GM19023 (cell line): ENCODE results near the gene PANX1.

Source experiments
- ATAC-seq: cut with Tn5 transposase; IDR thresholded peaks from one replicate; pipeline ENCODE4 v1.9.1; 2021; ENCODE audit warnings: mild to moderate bottlenecking, moderate library complexity; ENCODE audit not compliant: unreplicated experiment

Gene PANX1

DNA sequence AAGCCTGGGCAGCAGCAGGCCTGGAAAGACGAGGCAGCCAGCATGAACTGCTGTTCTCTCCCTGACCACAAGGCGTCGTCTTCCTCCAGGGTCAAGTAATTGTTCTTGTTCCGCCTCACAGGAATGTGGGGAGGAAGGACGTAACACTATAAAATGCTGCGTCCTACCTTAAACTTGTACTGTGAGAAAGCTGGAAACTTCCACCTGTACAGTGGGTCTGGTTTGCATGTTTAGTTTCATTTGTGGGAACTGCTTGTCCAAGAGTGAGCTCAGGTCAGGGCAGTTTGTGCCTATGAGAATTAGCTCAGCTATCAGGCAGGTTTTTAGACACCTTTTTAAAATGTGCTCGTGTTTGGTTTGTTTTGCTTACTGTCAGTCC is 55.2 kb downstream of the PANX1 start:
- peak; percentile 73 for ATAC-seq

DNA sequence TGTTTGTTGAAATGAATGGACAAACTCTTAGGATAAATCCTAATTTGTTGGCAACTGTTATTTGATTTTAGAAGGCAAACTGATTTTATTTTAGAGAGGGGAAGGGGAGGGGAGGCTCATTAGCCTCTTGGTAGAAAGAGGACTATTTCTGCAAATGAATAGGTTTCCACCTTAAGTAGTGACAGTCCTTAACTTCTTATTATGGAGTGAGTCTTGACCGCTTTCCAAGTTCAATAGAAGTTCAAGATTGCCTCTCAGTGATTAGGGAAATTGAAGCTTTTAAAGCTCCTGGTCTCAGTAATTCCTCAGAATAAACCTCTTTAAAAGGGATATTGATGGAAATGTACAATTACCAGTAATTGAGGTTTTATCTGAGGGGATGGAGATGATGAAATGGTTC is 55.7 kb downstream of the PANX1 start:
- ATAC-seq: no peak

DNA sequence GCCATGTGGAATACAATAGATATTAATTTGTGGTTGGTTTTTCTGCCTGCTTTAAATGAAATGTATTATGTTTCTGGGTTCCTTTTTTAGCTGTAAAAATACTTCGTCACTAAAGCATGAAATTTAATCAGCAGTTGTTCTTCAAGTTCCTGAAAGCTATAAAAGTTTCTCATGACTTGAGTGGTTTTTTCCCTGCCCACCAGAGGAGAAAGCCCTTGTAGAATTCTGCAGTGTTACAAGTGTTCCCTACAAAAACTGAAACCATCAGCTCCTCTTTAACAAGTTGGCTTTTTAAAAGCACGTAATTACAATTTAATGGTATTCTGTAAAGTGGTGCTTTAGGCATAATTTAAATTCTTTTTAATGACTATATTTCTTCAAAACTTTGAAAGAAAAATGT is 56.2 kb downstream of the PANX1 start:
- ATAC-seq: no peak

DNA sequence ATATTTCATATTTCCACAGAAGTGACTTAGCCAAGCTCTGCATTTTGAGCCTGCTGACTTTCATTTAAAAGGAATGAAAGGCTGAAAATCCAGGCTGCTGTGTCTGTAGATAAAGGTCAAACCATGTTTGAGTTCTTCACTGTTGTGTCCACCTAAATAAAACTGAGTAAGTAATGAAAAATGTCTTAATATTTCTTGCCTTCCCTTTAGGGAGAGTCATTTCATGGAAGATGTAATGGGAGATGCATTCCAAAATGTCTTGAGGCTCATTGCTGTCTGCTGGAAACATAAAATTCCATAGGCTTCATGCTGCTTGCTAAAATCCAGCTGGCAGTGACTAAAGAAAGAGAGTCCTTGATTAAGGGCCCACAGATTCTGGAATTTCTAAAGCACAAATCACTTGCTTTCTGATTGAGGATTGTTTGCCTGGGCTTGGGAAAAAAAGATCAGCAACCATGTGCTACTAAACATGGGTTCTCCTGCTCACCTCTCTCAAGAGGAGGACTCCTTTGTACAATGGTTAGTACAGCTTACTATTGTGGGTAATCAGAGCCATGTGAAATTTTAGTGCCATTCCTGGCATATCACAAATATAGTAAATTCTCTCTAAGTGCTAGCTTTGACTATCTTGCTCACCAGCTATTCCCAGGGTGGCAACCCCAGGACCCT is 56.9 kb downstream of the PANX1 start:
- ATAC-seq: no peak

DNA sequence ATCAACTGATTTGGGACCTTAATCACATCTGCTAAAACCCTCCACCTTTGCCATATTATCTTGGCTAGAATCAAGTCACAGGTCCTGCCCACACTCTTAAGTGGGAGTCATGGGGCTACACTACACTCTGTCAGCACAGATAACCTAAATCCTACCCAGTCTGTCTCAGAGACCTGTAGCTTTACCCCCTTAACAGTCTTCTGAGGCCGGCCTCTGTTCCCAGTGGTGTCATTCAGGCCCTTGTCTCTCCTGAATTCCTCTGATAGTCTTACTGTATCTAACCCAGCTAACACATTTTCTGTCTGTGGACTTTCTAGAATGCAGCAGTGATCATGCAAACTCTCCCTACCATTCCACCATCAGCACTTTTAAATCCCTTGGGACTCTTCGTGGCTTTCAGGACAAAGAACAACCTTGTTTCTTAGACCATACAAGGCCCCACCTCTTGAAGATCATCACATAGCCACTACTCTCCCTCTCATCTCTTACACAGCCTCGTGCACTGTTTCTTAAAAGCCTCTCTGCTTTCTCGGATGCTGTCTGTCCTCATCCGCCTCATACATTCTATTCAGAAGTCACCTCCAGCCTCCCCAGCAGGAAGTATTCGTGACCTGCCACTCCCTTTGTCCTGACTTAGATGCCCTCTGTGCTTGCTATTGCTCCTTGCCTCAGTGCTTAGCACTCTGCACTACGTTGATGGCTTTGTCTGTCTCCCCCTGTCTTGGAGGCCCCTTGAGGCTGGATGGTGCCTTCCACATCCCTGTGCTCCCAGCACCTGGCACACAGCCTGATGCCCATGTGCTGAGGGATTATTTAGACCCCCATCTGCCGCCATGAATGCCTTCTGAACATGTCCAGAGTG is 57.9 kb downstream of the PANX1 start:
- ATAC-seq: no peak

DNA sequence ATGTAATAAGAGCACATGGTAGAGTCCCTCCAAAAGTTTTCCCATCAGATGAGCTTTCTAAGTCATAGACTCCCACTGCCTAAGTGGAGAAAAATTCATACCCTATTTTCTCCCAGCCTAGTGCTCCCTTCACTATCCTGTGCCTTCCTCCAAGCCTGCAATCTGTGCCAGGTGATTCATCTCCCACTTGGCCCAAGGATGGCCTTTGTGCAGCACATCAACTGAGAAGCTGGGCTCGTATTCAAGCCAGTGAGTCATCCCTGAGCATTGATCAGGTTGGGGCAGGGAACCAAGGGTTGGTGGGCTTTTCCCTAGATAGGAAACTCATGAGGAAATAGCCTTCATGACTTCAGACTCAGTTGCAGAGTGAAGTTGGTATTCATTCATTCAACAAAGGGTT is 64.6 kb downstream of the PANX1 start:
- ATAC-seq: no peak

DNA sequence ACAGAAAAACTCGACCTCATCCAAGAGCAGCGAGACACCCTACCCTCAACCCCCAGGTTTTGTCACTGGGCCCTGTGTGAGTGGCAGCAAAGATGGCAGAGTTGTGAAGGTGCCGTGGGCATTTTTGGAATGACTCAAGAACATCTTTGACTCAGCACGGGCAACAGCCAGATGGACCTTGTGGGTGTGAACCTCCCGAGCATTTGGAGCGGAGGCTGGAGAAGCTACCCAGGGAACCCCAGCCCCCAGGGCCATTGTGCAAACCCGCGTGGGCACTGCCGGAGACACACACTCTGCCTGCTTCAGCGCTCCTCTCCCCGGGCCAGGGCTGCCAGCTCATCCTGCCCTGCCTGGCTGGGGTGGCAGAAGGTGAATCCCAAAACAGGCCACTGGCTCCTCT is 66.1 kb downstream of the PANX1 start:
- no peak for ATAC-seq

DNA sequence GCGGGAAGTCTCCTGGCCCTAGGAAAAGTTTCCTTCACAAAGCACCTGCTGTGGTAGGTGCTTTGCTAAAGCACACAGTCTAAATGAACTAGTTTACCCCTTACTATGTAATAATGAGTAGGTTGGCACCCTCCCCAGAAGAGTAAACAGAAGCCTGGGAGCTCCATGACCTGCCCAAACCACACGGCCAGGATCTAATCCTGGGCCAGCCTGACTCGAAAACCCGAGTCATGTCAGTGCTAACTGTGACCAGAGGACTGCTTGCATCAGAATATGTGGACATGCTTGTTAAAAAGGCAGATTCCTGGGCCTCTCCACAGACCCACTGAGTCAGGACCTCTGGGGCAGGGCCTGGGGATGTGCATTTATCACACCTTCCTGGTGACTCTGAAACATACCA is 67.7 kb downstream of the PANX1 start:
- ATAC-seq: no peak

DNA sequence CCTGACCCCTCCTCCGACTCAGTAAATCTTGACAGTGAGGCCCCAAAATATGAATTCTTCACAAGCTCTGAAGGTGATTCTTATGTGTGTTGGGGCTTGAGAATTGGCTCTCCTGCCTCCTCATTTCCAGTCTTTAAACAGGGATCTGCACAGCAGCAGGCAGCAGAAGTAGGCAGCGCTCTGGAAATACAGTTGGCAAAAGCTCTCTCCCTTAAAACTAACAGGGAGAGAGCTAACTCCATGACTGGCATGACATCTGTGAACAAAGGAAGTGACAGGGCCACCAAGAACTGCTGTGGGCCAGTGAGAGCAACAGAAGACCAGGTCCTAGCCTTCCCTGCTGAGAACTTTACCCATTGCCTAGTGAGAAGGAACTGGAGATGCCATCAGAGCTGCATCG is 70.1 kb downstream of the PANX1 start:
- no peak for ATAC-seq

DNA sequence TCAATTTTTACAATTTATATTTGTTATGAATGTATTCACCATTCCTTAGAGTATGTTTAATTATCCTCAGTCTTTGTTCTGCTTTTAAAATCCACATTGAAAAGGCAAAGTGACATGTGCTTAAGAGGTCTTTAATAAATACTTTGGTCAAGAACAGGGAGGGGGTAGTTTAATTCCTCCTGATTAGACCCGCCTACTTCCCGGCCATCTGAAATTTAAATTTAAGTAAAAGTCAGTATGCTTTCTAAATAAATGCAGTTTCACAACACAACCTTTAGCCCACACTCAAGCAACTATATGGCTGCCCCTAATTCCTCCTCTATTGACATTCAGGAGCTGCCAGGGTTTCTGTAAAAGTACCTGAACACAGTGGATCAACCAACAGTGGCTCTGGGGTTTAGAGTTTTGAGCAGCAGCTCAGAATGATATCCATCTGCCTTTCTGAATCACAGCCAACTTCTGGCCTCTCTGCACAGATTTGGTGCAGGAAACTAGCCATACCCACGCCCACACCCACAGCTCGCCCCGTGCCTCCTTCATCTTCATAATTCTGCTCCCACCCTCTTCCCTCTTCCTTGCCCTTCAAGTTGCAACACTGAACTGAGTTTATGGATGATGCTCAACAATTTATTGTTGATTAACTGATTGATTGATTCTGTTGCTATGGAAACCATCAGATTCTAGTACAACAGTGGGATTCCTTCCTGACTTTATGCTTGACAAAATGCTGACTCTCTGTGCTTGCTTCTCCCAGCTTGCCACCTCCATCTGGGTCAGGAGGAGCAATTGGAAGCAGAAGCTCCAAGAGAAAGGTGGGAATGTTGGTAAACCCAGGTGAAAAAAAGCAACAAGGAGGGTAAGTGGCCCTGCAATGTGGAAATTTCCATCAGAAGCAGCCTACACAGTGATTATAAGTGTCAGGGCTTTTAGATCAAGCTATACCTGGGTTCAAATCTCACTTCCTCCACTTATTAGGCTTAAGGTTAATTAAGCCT is 70.8 kb downstream of the PANX1 start:
- no peak for ATAC-seq

DNA sequence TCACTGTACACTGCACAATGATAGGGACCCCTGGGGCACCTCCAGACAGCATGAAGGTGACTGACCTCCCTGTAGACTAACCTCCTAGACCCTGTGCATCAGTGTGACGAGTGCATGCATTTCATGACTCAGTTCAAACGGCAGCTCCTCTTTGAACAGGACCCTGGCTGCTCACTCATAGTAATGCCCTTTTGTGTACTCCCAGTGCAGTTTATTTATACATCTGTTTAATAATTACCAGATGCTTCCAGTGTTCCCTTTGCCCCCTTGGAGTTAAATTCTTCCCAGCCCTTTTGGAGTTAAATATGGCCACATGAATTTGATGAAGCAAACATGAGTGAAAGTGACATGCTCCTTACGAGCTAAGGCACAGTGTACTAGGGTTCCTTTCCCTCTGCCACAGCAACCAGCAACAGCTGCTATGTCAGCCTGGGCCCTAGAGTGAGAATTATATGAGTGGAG is 72.4 kb downstream of the PANX1 start:
- ATAC-seq: no peak

DNA sequence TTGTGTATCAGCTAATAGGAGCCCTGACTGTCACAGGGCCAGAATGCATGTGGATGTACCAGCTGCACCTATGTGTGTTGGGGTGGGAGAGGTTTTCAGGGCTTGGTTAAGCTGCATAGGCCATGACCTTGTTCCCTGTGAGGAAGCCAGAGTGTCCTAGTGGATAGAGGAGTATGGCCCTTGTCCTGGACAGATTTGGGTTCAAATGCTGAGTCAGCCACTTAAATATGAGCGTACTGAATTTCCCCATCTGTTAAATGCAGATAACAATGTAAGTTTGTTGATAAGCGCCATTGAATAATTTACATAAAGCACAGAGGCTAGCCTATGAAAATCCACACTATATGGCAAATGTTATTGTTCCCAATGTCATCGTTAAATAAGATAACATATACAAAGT is 74.4 kb downstream of the PANX1 start:
- no peak for ATAC-seq

DNA sequence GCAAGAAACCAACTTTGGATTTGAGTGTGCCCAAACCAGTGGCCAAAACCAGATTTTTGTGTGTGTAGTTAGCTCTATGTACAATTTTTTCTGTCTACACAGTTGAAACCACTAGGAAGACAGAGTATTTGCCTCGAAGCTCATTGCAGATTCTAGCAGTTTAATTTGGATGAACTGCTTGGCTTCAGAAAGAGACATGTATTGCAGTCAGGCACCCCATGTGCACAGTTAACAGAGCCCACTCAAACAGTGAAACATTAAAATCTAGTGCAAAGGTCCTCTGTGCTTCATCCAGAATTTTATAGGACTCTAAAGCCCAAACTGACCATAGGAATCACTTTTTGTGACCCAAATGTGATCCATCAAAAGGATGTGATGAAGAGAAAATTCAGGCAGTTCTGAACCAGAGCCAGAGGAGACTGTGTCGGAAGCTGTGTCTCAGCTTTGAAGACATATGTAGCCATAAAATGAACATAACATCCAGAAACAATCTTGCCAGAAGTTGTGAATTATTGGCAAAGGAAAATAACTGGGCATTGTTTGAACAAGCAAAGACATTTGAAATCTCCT is 82.7 kb downstream of the PANX1 start:
- no peak for ATAC-seq

DNA sequence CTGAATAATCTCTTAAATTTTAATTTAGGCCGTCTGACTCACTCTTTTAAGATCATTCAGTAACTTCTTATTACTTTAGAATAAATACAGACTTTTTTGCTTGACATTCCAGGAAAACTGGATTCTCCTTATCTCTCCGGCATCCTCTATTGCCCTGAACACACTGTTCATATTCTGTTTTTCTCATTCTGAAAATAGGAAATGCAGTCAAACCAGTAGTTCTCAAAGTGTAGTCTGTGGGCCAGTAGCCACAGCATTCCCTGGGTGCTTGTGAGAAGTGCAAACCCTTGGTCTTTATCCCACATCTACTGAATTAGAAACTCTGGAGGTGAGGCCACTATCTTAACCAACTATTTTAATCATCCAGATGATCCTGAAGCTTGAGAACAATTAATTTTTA is 84.3 kb downstream of the PANX1 start:
- no peak for ATAC-seq

DNA sequence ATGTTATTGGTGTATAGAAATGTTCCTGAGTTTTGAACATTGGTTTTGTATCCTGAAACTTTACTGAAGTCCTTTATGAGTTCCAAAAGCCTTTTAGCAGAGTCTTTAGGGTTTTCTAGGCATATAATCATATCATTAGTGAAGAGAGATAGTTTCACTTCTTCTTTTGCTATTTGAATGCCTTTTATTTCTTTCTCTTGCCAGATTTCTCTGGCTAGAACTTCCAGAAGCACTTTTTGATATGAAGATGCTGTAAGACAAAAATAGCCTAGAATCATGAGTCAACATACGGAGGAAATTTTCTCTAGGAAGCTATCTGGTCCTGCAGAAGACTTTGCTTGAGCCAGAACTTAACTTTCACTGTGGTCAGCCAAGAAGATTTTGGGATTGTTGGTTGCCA is 89.1 kb downstream of the PANX1 start:
- ATAC-seq: no peak

DNA sequence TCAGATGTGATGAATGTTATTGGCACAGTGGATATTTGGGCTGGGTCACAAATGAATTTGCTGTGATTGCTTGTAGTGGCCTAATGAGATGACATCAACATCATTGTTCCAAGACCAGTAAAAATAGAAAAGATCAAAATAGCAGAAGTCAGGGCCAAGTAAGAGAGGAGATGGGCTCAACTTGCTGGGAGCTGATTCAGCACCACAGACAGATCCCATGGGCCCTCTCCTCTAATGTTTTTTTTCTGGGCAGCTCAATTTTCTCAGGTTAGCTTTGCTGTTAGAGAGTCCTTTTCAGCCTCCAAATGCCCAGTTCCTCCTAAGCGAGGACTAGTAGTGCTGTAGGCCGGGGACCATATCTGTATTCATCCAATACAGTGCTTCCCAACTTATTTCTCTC is 89.7 kb downstream of the PANX1 start:
- ATAC-seq: no peak

DNA sequence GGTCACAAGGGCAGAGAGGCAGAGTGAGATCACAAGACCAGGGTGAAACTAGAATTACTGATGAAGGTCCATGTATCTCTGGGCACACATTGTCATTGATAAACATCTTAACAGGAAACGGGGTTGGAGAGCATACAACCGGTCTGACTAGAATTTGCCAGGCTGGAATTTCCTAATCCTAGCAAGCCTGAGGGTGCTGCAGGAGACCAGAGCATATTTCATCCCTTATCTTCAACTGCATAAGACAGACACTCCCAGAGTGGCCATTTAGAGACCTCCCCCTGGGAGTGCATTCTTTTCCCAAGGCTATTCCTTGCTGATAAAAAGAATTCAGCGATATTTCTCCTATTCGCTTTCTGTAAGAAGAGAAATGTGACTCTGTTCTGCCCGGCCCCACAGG is 91.1 kb downstream of the PANX1 start:
- ATAC-seq: no peak

DNA sequence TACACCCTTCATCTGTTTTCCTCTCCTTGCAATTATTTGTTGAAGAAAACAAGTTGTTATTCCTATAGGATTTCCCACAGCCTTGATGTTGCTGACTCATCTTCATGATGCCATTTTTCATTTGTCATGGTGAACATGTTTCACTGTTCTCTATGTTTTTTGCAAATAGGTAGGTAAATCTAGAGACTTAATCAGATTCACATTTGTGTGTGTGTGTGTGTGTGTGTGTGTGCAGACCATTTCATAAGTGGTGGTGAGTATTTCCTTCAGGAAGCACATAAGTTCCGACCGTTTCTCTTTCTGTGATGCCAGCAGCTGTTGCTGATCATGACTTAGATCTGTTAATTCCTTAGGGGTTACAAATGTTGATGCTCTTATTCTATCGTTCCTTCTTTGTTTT is 95.4 kb downstream of the PANX1 start:
- ATAC-seq: no peak
